ENCODE data around the gene EGLN1. TPM values are rescaled to one million over a fixed set of nuclear protein-coding genes. Genes with fewer than 3 reads are reported as not detected.
"Not testable (repeated sequence)": the region's sequence is repeated elsewhere in the genome, so short reads cannot be mapped to it uniquely, and the experiment has no call there.

EGLN1 gene
- total RNA-seq, 1 donor from 2014 or later = 27.5 TPM

GRCh38 chr1:231442735-231443134, 20.6 kb upstream of the EGLN1 start:
- H3K36me3 Mint-ChIP-seq (ENCODE audit: unreplicated experiment) = no peaks in the 10 kb centered on the region
- peaks cover 13% of the 10 kb centered on the region for H3K9me3 Mint-ChIP-seq (ENCODE audit: unreplicated experiment)
- TF ChIP-seq CTCF (IDR thresholded peaks at IDR 0.05) = no peak

GRCh38 chr1:231432996-231433395, 10.9 kb upstream of the EGLN1 start:
- Mint-ChIP-seq H3K9me3 (ENCODE audit: unreplicated experiment) (no peaks in the 10 kb centered on the region), H3K27ac (ENCODE audit: unreplicated experiment) (no peak overlapping the region), H3K4me3 (ENCODE audit: unreplicated experiment) (no peak overlapping the region), H3K27me3 (ENCODE audit: unreplicated experiment) (peaks cover 4% of the 10 kb centered on the region), H3K36me3 (ENCODE audit: unreplicated experiment) (no peaks in the 10 kb centered on the region), H3K4me1 (ENCODE audit: unreplicated experiment) (no peaks in the 10 kb centered on the region)
- no peak for DNase-seq (ENCODE audit: extremely low spot score, unreplicated experiment)
- TF ChIP-seq CTCF (IDR thresholded peaks at IDR 0.05) = no peak

More at GRCh38 chr1:231442735-231443134, 20.6 kb upstream of the EGLN1 start:
- Mint-ChIP-seq H3K27me3 (ENCODE audit: unreplicated experiment) (peaks cover 43% of the 10 kb centered on the region), H3K4me1 (ENCODE audit: unreplicated experiment) (no peaks in the 10 kb centered on the region), H3K4me3 (ENCODE audit: unreplicated experiment) (no peak overlapping the region), H3K27ac (ENCODE audit: unreplicated experiment) (no peak overlapping the region)
- no peak for DNase-seq (ENCODE audit: extremely low spot score, unreplicated experiment)

- Mint-ChIP-seq H3K27me3 (ENCODE audit: unreplicated experiment) (peaks cover 4% of the 10 kb centered on the region), H3K36me3 (ENCODE audit: unreplicated experiment) (no peaks in the 10 kb centered on the region), H3K4me3 (ENCODE audit: unreplicated experiment) (no peak overlapping the region), H3K9me3 (ENCODE audit: unreplicated experiment) (no peaks in the 10 kb centered on the region), H3K27ac (ENCODE audit: unreplicated experiment) (no peak overlapping the region), H3K4me1 (ENCODE audit: unreplicated experiment) (no peaks in the 10 kb centered on the region)
- no peak for TF ChIP-seq CTCF (IDR thresholded peaks at IDR 0.05)
- no peak for DNase-seq (ENCODE audit: extremely low spot score, unreplicated experiment)
Observed at GRCh38 chr1:231431665-231432415, 9.8 kb upstream of the EGLN1 start.

GRCh38 chr1:231430678-231431352, 8.7 kb upstream of the EGLN1 start:
- H3K27ac Mint-ChIP-seq (ENCODE audit: unreplicated experiment); DNase-seq (ENCODE audit: extremely low spot score, unreplicated experiment); H3K4me1 Mint-ChIP-seq (ENCODE audit: unreplicated experiment); H3K36me3 Mint-ChIP-seq (ENCODE audit: unreplicated experiment); H3K4me3 Mint-ChIP-seq (ENCODE audit: unreplicated experiment); H3K27me3 Mint-ChIP-seq (ENCODE audit: unreplicated experiment); H3K9me3 Mint-ChIP-seq (ENCODE audit: unreplicated experiment): not testable (repeated sequence)

- Mint-ChIP-seq H3K27me3 (ENCODE audit: unreplicated experiment) (peaks cover 3% of the 10 kb centered on the region), H3K36me3 (ENCODE audit: unreplicated experiment) (no peaks in the 10 kb centered on the region), H3K27ac (ENCODE audit: unreplicated experiment) (no peak overlapping the region), H3K4me3 (ENCODE audit: unreplicated experiment) (no peak overlapping the region), H3K4me1 (ENCODE audit: unreplicated experiment) (peaks cover 8% of the 10 kb centered on the region), H3K9me3 (ENCODE audit: unreplicated experiment) (no peaks in the 10 kb centered on the region)
- no peak for TF ChIP-seq CTCF (IDR thresholded peaks at IDR 0.05)
- DNase-seq (ENCODE audit: extremely low spot score, unreplicated experiment) = no peak
Observed at GRCh38 chr1:231428377-231428776, 6.3 kb upstream of the EGLN1 start.
